BJ (cell line): Measurements from ENCODE around the gene BRD4. TPM values are rescaled to one million over a fixed set of nuclear protein-coding genes. Genes with fewer than 3 reads are reported as not detected.
A peak's percentile ranks its signal among the peaks of the same experiment; 100 is the strongest.

ENCODE experiments used
- CTCF ChIA-PET: fragments of 350-600 bp; formaldehyde crosslinking; extraction: SDS; loops from one replicate; lab custom pipeline; 2021; ENCODE audit warnings: antibody characterized with exemption, inconsistent platforms; lab: Yijun Ruan, JAX
- POLR2A ChIA-PET: fragments of 300-600 bp; sonication (Branson Sonifier 250); formaldehyde crosslinking; extraction: SDS; loops from one replicate; lab custom pipeline; 2021; ENCODE audit warnings: antibody characterized with exemption; lab: Charles Lee
- DNase-seq: peaks from one replicate; pipeline ENCODE4 v3.0.0-alpha.2; 2011; ENCODE audit warnings: low read depth
- H3K27me3 ChIP-seq: 2 replicates; pipeline ENCODE4 v1.6.0; 2011; ENCODE audit warnings: low read length; ENCODE audit not compliant: control insufficient read depth, insufficient read depth
- H3K36me3 ChIP-seq: 2 replicates; pipeline ENCODE4 v1.5.1; 2011; ENCODE audit warnings: low read length; ENCODE audit not compliant: control insufficient read depth, insufficient read depth
- H3K4me3 ChIP-seq: 2 replicates; pipeline ENCODE4 v1.5.1; 2011; ENCODE audit warnings: low read depth, mild to moderate bottlenecking, control low read depth, low read length
- polyA plus RNA-seq: library from polyadenylated mRNA; depleted of rRNA; stranded (reverse); fragments of >200 nt; gene quantifications from 2 replicates; pipeline ENCODE4 v1.2.3, GENCODE V29; 2011
- TF ChIP-seq, protein P1 (sequence below): IDR thresholded peaks from 2 replicates; pipeline ENCODE4 v1.5.1; 2011; ENCODE audit warnings: low read depth, mild to moderate bottlenecking, control low read depth, inconsistent platforms, low read length, moderate library complexity; ENCODE audit not compliant: insufficient read depth

The BRD4 gene
- polyA plus RNA-seq, 1 experiment: 9.5 TPM

GRCh38 chr19:15264933-15265206 is 67.5 kb downstream of the BRD4 start:
- DNase-seq: no peak
- ChIA-PET CTCF (interaction anchor here (1.1 to 2.6 kb wide), 2 partner anchors 10 to 88 kb away, joined by 3 to 14 read pairs; no protein-coding TSS in a partner anchor), POLR2A (no interaction called here)
- Histone ChIP-seq H3K4me3 (no peak overlapping the region), H3K27me3 (no peaks in the 10 kb centered on the region), H3K36me3 (peaks cover 33% of the 10 kb centered on the region)
- TF ChIP-seq, protein P1, sequence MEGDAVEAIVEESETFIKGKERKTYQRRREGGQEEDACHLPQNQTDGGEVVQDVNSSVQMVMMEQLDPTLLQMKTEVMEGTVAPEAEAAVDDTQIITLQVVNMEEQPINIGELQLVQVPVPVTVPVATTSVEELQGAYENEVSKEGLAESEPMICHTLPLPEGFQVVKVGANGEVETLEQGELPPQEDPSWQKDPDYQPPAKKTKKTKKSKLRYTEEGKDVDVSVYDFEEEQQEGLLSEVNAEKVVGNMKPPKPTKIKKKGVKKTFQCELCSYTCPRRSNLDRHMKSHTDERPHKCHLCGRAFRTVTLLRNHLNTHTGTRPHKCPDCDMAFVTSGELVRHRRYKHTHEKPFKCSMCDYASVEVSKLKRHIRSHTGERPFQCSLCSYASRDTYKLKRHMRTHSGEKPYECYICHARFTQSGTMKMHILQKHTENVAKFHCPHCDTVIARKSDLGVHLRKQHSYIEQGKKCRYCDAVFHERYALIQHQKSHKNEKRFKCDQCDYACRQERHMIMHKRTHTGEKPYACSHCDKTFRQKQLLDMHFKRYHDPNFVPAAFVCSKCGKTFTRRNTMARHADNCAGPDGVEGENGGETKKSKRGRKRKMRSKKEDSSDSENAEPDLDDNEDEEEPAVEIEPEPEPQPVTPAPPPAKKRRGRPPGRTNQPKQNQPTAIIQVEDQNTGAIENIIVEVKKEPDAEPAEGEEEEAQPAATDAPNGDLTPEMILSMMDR: no peak

DNA sequence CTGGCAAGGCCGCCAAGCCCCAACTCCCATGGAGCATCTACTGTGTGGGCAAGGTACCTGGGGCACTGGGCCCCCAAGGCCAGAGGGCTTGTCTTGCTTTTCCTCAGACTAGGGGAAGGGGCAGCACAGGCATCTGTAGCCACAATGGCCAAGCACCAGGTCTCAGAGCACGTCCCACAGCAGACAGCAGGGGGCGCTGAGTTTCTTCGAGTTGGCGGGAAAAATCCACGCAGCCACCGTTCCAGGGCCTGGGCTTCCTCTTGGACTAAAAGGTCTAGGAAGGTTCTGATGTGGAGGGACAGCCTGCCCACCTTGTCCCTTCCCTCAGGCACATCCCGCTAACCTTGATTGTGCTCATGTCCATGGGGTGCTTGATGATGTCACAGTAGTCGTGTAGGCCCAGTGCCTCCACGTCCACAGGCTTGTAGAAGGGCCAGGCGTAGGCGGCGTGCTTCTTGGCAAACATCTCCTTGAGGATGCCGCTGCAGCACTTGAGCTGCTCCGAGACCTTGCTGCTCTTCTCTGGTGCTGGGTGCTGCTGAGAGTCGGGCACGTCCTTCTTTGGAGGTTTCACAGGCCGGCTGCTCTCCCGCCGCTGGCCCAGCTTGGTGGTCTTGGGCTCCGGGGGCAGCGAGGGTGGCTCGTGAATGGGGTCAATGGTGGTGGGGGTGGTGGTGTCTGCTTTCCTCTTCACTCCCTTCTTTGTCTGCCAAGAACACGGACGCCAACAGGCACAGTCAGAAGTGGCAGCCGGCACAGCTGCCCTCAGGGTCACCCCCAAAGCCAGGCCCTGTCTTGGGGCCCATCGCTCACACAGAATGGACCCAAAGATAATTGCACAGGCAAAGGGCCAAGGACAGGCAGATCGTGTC is 68.0 kb downstream of the BRD4 start:
- peaks cover 39% of the 10 kb centered on the region for H3K36me3 ChIP-seq
- ChIA-PET POLR2A (no interaction called here), CTCF (interaction anchor here (0.9 to 2.6 kb wide), 6 partner anchors 9 to 114 kb away, joined by 3 to 14 read pairs (median 5); no protein-coding TSS in a partner anchor)

GRCh38 chr19:15263361-15263985 is 68.9 kb downstream of the BRD4 start:
- Histone ChIP-seq H3K4me3 (no peak overlapping the region), H3K27me3 (no peaks in the 10 kb centered on the region), H3K36me3 (peaks cover 45% of the 10 kb centered on the region)
- CTCF ChIA-PET: interaction anchor here (0.6 to 2.6 kb wide), 7 partner anchors 9 to 169 kb away, joined by 3 to 14 read pairs (median 4); no protein-coding TSS in a partner anchor
- TF ChIP-seq, protein P1: no peak
- POLR2A ChIA-PET: no interaction called here
- no peak for DNase-seq

More for the DNA sequence above, 68.0 kb downstream of the BRD4 start:
- TF ChIP-seq, protein P1: peak; percentile 80
- DNase-seq: no peak
- H3K4me3 ChIP-seq: no peak overlapping the region
- H3K27me3 ChIP-seq: no peaks in the 10 kb centered on the region

GRCh38 chr19:15262011-15262410 is 70.3 kb downstream of the BRD4 start:
- TF ChIP-seq, protein P1: no peak
- Histone ChIP-seq H3K4me3 (no peak overlapping the region), H3K27me3 (no peaks in the 10 kb centered on the region), H3K36me3 (peaks cover 56% of the 10 kb centered on the region)
- DNase-seq: no peak
- POLR2A ChIA-PET: no interaction called here
- CTCF ChIA-PET: interaction anchor here (2.0 kb wide), 1 partner anchor 12 kb away, joined by 7 read pairs; no protein-coding TSS in a partner anchor

DNA sequence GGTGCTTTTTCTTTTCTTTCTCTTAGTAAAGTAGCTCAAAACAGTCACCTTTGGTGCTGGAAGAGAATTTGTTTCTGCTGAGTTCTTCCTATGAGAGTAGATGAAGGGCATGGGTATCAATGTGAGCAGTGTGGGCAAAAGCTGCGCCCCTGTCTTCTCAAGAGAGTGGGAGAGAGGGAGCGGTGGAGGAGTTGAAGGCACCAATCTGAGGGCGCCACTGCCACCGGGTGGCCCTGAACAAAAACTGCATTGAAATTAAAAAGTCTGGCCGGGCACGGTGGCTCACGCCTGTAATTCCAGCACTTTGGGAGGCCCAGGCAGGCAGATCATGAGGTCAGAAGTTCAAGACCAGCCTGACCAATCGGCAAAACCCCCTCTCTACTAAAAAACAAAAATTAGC is 71.4 kb downstream of the BRD4 start:
- no peak for DNase-seq
- POLR2A ChIA-PET: no interaction called here
- CTCF ChIA-PET: interaction anchor here (0.9 to 2.5 kb wide), 3 partner anchors 9 to 92 kb away, joined by 3 to 6 read pairs (median 4); no protein-coding TSS in a partner anchor
- H3K36me3 ChIP-seq: peaks cover 64% of the 10 kb centered on the region
- TF ChIP-seq, protein P1: peak; percentile 38
- no peaks in the 10 kb centered on the region for H3K27me3 ChIP-seq
- H3K4me3 ChIP-seq: no peak overlapping the region
